HG03457 (cell line): ENCODE results near the gene RHEX.

Experiments
- ATAC-seq: cut with Tn5 transposase; IDR thresholded peaks from one replicate; pipeline ENCODE4 v1.9.1; 2021; ENCODE audit warnings: moderate number of reproducible peaks; ENCODE audit not compliant: unreplicated experiment

RHEX gene

DNA sequence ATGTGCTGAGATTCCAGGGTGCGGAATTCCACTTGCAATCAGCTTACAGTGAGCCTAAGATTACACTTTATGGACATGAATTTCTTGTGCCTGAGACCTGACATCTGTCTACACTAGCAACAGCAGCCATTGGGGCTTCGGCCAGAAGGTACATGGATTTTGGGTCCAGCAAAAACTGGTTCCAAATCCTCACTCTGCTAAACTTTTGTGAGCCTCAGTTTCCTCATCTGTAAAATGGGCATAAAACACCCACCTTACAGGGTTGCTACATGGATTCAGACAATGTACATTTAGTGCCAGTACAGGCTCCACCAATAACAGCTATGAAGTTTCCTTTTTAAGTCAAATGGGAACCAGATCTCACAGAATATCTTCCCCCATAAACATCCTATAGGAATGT, 30.8 kb downstream of the RHEX start:
- ATAC-seq: no peak

DNA sequence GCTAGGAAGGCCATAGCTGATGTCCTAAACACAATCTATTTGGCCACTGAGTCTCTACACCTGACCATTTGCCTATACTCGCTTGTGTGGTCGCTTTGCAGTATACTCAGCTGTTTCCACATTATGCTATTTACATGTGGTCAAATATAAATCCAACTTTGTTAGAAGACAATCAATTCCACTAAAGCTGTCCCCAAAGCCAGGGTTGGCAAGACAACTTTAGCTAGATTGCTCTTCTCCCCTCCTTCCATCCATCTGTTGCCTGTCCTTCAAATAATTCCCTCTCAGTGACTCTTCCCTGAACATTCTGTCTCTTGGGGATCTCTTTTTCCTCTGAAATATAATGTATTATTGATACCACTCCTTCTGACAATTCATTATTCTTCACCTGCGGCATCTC, 34.1 kb downstream of the RHEX start:
- ATAC-seq: no peak

DNA sequence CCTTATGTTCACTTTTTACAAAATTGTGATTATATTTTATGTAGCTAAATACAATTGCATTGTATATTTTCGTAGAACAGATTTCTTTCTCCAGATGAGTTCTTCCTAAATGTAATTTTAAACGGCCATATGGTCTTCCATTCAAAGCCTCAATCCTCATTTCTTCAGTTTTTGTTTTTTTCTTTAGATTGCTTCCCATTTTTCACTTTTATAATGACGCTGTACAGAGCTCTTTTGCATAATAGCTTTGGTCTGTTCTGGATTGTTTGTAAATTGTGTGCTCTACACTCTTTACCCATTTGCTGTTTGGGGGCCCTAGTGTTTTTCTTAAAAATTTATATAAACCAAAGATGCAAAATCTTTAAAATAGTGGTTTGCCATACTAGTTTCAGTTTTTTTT, 36.4 kb downstream of the RHEX start:
- no peak for ATAC-seq

DNA sequence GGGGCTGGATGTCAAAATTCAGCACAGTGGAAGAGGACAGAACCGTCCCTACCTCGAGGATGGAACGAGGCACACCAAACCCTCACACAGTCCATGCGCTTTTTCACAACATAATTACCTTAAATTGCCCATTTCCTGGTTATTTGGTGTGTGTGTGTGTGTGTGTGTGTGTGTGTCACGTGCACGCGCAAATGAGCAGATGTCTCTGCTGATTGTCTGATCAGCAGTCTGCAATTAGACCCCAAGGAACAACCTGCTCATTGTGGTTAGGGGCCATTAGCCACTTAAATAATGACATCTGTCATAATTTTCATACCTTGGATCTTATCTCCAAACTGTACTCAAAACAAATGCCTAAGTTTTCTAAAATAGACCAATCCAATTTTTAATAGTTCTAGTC, 41.1 kb downstream of the RHEX start:
- no peak for ATAC-seq

DNA sequence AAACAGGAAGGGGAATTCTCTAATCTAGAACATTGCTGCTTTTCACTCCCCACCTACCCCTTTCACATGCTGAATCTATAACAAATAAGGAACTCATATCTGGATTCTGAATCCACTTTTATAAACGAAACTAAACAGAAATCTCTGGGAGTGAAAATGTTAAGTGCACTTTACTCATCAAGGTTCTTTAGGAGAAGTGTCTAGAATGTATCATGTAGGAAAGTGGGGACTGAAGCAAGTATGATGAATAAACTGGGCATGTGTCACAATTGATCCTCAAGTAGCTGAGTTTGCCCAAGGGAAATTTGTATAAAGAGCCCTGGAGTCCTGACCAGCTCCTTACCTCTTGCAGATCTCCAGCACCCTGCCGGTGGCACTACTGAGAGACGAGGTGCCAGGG, 44.4 kb downstream of the RHEX start:
- no peak for ATAC-seq

DNA sequence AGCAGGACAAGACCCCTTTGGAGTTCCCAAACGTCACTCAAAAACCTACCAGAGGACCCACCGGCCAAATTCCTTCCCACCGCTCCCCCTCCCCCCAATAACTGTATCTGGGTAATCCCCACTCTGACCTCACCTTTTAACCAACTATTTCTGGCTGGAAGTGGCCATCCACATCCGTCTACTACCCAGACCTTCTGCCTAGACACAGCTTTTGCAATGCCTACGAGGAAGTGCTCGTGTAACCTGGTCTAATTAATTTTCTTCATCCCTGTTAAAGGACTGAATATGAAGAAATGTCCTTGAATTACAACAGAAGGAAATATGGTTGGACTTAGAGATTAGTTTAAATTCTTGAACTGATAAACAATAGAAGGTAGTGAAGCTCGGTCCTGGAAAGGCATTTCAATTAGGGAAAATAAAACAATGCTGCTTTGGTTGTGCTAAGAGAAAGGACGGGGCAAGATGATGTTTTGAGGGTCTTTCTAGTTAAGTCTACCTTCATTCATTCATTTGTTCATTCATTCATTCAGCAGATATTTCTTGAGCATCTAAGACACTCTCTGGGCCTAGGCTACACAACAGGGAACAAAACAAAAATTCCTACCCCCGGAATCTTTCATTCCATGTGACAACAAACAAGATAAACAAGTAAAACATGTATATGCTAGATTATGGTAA, 45.4 kb downstream of the RHEX start:
- ATAC-seq: no peak

DNA sequence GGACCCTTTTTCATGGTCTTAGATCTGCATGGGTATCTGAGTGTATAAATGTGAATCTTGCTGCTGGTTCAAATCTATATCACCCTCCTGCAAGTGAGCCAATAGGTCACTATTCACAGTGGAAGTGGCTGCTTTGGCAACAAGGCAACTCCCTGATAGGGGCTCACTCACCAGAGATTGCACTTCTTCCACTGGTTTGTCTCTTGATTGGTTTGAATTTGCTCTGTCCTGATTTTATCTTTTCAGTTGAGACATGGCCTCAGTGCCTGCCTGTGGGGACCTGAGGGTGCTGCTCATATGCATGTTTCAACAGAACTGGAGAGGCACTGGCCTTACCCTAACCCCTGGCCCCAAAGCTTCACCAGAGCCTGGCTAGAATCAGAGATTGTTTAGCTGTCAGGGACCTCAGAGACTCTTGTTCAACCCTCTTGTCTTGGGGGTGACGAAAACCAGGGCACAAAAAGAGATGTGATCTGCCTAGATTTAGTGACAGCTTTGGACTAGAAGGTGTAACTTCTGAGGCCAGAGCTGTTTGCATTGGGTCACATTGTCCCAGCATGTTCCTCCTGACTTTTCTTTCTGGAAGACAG, 47.3 kb downstream of the RHEX start:
- ATAC-seq: no peak

DNA sequence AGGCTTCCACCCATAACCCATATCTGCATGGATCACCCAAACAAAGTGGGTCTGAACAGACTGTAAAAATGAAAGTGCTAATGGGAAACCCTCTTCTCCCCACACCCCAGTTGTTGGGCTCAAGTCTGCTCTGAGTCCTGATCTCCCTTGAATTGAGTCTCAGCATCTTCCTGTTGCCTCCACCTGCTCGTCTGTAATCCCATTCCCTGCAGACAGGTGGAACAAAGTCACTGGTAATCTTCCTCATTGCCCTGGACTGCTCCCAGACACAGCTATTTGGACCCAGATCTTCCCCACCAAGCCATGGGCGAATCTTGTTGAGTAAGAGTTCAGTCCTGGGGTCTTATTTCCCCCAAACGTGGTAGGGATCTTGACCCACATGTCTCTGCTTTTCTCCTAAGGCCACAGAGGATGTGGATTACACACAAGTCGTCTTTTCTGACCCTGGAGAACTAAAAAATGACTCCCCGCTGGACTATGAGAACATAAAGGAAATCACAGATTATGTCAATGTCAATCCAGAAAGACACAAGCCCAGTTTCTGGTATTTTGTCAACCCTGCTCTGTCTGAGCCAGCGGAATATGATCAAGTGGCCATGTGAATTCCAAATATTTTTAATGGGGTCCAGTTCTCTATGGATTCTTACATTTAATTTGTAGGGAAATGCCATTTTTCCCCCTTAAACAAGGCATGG, 48.5 kb downstream of the RHEX start:
- no peak for ATAC-seq

DNA sequence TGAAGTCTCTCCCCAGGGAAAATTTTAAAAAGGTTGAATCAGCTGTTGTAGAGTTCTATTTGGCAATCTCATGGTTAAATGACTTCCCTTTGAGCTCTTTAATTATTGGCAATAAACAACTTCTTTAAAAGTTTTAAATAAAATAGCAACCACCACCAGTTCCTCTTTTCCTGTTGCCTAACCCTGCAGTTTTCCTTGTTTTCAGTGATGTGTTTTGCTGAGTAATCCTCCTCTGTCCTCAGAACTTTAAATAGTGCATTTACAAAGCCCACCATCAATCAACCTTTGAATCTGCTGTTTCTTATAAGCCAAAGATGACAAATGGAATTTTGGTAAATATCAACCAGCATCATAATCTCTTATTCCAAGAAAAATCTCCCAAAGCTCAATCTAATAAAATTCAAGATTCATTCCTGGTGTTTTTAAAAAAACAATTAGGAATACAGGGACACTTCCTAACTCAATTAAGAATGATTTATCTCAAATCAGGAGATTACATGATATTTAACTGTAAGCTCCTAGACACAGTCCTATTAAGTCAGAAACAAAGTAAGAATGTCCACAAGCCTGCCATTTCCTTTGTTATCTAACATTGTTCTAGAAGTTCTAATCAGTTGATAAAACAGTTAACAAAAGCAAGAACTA, 49.4 kb downstream of the RHEX start:
- ATAC-seq: no peak

DNA sequence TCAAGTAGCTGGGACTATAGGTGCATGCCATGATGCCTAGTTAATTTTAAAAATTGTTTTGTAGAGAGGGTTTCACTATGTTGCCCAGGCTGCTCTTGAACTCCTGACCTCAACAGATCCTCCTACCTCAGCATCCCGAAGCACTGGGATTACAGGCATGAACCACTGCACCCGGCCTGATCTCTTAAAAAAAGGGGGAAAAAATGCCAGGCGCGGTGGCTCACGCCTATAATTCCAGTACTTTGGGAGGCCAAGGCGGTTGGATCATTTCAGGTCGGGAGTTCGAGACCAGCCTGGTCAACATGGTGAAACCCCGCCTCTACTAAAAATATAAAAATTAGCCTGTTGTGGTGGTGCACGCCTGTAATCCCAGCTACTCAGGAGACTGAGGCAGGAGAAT, 51.0 kb downstream of the RHEX start:
- ATAC-seq: no peak

DNA sequence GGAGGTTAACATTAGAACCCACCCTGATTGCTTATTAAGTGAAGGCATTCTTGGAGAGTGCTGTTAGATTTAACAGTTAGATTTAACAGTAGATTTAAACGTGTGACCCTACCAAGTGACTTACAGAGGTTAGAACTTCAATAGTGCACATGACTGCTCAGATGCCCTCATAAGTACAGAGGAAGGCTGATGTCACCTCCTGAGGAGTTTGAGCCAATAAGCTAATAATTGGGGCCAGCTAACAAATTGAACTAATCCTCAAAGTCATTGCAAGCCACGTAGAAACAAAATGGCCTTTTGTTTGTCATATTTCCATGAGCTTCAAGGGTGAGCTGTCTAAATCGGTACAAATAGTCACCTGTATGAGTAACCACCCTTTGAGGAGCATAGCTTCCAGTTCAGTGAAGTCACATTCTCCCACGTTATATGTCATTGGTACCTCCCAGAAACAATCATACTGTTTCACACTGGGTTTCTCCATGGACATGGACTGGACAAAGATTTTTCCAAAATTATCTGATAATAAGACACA, 52.6 kb downstream of the RHEX start:
- ATAC-seq: no peak

DNA sequence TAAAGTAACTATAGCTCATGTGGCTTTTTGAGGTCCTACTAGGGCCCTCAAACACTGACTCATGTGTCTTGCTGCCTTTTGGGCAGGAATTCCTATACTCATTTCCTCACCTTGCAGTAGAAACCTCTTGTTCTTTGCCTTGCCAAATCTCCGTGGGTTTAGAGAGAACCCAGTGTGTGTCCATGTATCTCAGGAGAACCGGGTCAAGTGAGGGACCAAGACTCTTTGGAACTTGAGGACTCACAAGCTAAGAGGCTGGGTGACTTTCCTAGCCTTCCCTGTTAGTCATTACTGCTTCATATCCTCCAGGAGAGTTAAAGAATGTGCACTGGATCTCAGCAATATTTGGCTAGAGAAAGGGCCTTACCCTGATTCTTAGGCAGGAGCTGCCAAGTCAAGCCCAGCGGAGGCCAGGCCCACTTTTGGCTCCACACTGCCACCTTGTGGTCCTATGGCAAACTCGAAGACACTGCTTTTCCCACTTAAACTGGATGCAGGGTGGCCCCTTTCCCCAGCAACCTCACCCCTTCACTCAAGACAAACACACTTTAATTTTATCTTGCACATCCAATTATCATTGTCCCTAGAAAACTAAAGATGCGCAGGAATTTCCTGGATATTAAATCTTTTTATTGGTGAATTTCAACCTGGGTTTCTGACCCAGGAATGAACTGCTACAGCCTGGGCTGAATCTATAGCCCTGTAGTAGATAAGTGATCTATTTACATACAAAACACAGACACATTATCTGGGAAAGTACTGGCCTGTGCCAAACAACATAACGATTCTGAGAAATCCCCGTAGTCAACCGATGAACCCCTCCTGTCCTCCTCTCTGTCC, 53.6 kb downstream of the RHEX start:
- no peak for ATAC-seq

DNA sequence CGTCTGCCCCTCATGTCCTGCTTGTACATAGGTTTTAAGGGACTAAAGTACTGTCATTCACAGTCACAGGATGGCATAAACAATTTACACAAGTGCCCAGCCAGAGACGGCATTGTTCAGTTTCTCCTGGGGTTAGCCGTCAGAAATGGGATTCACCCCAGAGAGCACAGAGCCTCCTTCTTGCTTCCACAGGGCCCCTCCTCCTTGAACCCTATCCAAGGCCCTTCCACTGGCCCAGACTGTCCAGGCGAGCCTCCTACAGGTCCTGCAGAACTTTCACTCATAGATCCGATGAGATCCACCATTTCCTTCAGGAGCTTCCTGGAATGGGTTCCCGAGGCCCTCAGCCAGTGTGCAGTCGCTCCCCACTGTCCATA, 54.2 kb downstream of the RHEX start:
- no peak for ATAC-seq

DNA sequence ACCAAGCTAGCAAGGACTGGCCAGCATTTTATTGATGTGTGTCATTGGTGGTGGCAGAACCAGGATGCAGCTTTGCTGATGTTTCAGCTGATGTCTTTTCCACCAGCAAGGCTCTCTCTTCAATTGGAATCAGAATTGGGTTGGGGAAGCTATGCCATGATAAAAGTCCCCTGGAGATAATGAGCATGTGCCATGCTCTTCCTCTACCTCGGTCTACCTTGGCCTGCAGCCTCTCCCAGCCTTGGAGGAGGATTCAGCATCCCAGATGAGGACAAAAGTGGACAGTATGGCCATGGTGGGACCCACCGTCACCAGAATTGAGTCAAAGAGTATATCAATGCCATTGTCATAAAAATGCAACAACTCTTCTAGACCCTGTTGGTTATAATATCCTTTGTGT, 55.7 kb downstream of the RHEX start:
- no peak for ATAC-seq

DNA sequence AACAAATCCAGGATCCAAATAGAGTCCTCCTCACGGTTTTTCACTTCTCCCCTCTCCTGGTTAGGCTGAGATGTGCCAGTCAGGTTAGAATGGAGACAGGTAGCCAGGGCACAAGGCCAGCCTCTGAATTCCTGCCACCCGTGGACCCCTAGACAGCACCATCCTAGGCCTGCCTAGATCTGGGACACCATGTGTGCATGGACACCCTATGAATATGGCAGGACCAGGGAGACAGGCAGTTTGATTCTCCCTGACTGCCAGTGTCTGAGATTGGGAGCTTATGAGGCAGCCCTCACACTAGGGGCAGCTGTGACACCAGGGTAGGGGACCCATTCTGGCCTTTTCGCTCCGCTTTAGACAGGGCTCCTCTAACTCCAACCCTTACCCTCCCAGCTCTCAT, 56.7 kb downstream of the RHEX start:
- no peak for ATAC-seq

DNA sequence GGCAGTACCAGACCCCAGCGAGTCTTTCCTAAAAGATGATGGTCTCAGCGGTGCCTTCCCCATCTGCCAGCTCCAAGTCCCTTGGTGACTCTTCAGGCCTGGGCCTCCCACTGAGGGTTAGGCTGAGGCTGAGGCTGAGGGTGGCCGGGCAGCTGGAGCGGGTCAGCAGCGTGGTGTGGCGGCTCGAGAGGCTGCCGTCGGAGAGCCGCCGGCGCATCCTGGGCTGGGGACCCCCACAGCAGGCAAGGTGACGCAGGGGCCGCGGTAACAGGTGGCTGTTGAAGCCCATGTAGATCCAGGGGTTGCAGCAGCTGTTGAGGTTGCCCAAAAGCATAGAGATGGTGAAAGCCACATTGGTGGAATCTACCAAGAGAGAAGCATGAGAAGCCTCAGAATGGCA, 57.2 kb downstream of the RHEX start:
- ATAC-seq: no peak

DNA sequence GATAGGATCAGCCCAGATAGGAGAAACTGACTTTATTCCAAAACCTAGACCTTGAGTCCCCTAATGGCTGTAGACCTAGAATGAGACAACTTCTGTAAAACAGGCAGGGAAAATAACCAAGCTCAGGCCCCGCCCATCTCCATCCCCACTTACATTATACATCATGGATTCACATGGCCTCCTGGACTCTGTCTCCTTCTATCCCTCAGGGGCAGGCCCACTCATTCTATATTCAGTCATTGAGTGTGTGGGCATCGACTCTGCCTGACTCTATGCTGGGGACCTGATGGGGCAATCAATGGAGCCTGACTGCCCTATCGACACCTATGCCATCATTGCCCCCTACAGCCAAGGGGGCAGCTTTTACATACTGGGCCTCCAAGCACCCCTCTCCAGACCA, 57.8 kb downstream of the RHEX start:
- ATAC-seq: no peak

DNA sequence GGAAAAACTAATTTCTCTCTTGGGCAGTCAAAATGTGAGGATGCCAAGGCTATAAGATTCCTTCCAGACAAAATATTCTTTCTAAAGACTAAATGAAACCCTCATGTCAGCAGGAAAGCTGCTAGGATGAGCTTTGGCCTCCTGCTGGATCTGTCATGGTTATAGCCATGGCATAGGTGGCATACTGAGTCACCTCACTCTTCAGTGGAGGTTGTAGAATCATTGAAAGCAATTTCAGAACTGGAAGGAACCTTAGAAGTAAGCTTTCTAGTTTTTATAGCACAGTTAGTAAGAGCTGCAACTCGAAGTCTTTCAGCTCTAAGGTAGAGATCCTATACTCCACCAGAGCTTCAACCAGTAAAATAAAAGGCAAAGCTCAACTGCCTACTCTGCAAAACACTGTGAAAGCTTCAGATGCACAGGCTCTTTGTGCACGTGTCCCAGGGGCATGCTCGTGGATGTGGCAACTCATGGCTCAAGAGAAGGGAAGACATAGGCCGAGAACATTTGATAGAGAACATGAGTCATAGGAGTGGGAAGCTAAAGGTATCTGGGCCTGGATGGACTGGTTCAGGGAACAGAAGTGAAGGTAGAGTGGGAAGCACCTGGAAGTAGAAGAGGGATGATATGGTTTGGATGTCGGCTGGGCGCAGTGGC, 58.4 kb downstream of the RHEX start:
- no peak for ATAC-seq

DNA sequence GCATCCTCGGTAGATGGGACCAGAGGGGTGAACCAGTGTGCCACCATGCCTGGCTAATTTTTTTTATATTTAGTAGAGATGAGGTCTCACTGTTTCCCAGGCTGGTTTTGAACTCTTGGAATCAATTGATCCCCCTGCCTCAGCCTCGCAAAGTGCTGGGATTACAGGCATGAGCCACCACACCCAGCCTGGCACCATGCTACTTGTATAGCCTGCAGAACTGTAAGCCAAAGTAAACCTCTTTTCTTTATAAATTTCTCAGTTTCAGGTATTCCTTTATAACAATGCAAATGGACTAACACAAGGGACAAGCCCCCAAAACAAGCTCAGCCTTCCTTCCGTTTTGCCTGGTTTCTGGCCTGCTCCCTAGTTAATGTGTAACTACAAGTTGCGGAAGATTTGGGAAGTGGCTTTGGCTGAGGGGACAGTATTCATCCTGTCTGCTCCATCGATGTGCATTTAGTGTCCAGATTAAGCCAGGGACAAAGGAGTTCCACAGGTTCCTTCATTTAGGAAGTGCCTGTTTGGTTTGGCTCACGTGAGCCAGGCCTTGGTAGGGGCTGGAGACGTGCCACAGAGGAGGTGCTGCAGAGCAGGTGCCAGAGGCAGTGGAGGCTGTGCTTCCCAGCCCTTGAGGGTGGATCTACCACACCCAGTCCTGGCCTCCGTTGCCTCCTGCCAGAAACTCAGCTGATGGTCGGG, 59.8 kb downstream of the RHEX start:
- no peak for ATAC-seq
